ENCODE measurements around the gene VIT.

VIT gene

GRCh38 chr2:36717603-36718266 is 21.2 kb downstream of the VIT start:
- Histone ChIP-seq H3K4me1 (ENCODE audit: low read length) (no peaks in the 10 kb centered on the region), H4K20me1 (ENCODE audit: insufficient read depth, low read length) (no peaks in the 10 kb centered on the region), H3K36me3 (replicated peaks; ENCODE audit: insufficient read depth, low read length) (no peaks in the 10 kb centered on the region), H3K9me3 (replicated peaks; ENCODE audit: insufficient read depth, low read length) (no peaks in the 10 kb centered on the region), H3F3A (ENCODE audit: insufficient read depth, low read length) (no peaks in the 10 kb centered on the region), H3K79me2 (ENCODE audit: low read length) (no peaks in the 10 kb centered on the region), H3K4me3 (ENCODE audit: low read length) (no peak overlapping the region), H3K9me2 (replicated peaks; ENCODE audit: insufficient read depth, low read length) (no peaks in the 10 kb centered on the region), H3K9ac (ENCODE audit: low read length) (no peak overlapping the region), H3K27me3 (replicated peaks; ENCODE audit: insufficient read depth, low read length) (no peaks in the 10 kb centered on the region), H2AFZ (ENCODE audit: low read length) (no peak overlapping the region), H3K27ac (ENCODE audit: low read length) (no peak overlapping the region), H3K4me2 (ENCODE audit: low read depth, low read length) (no peak overlapping the region)
- no peak for DNase-seq
- TF ChIP-seq EZH2 (optimal IDR thresholded peaks at IDR 0.05; ENCODE audit: low read depth, low read length) = no peak
- TF ChIP-seq CTCF (IDR thresholded peaks at IDR 0.05; ENCODE audit: low read length) = no peak
- no peak for TF ChIP-seq EZH2phosphoT487 (IDR thresholded peaks at IDR 0.05; ENCODE audit: low read length)

GRCh38 chr2:36727550-36727949 is 31.0 kb downstream of the VIT start:
- no peaks in the 10 kb centered on the region for H3K36me3 ChIP-seq (replicated peaks; ENCODE audit: insufficient read depth, low read length)
- no peaks in the 10 kb centered on the region for H3K9me2 ChIP-seq (replicated peaks; ENCODE audit: insufficient read depth, low read length)
- H3K4me2 ChIP-seq (ENCODE audit: low read depth, low read length) = no peak overlapping the region
- no peak overlapping the region for H3K9ac ChIP-seq (ENCODE audit: low read length)
- no peaks in the 10 kb centered on the region for H3K9me3 ChIP-seq (replicated peaks; ENCODE audit: insufficient read depth, low read length)
- H3K79me2 ChIP-seq (ENCODE audit: low read length) = no peaks in the 10 kb centered on the region
- H3K4me3 ChIP-seq (ENCODE audit: low read length) = no peak overlapping the region
- no peak for TF ChIP-seq CTCF (IDR thresholded peaks at IDR 0.05; ENCODE audit: low read length)
- TF ChIP-seq EZH2 (optimal IDR thresholded peaks at IDR 0.05; ENCODE audit: low read depth, low read length) = no peak
- no peak for TF ChIP-seq EZH2phosphoT487 (IDR thresholded peaks at IDR 0.05; ENCODE audit: low read length)
- no peaks in the 10 kb centered on the region for H3K27me3 ChIP-seq (replicated peaks; ENCODE audit: insufficient read depth, low read length)
- H3F3A ChIP-seq (ENCODE audit: insufficient read depth, low read length) = no peaks in the 10 kb centered on the region
- H3K4me1 ChIP-seq (ENCODE audit: low read length) = no peaks in the 10 kb centered on the region
- H4K20me1 ChIP-seq (ENCODE audit: insufficient read depth, low read length) = no peaks in the 10 kb centered on the region
- no peak for DNase-seq
- no peak overlapping the region for H3K27ac ChIP-seq (ENCODE audit: low read length)
- no peak overlapping the region for H2AFZ ChIP-seq (ENCODE audit: low read length)

GRCh38 chr2:36729067-36729466 is 32.6 kb downstream of the VIT start:
- no peak overlapping the region for H3K4me2 ChIP-seq (ENCODE audit: low read depth, low read length)
- H4K20me1 ChIP-seq (ENCODE audit: insufficient read depth, low read length) = no peaks in the 10 kb centered on the region
- no peak overlapping the region for H3K9ac ChIP-seq (ENCODE audit: low read length)
- H3K27me3 ChIP-seq (replicated peaks; ENCODE audit: insufficient read depth, low read length) = no peaks in the 10 kb centered on the region
- no peak overlapping the region for H3K4me3 ChIP-seq (ENCODE audit: low read length)
- H3K9me3 ChIP-seq (replicated peaks; ENCODE audit: insufficient read depth, low read length) = no peaks in the 10 kb centered on the region
- no peak overlapping the region for H2AFZ ChIP-seq (ENCODE audit: low read length)
- no peak for TF ChIP-seq EZH2phosphoT487 (IDR thresholded peaks at IDR 0.05; ENCODE audit: low read length)
- no peak for TF ChIP-seq EZH2 (optimal IDR thresholded peaks at IDR 0.05; ENCODE audit: low read depth, low read length)
- TF ChIP-seq CTCF (IDR thresholded peaks at IDR 0.05; ENCODE audit: low read length) = no peak
- no peak overlapping the region for H3K27ac ChIP-seq (ENCODE audit: low read length)
- H3K9me2 ChIP-seq (replicated peaks; ENCODE audit: insufficient read depth, low read length) = no peaks in the 10 kb centered on the region
- H3K4me1 ChIP-seq (ENCODE audit: low read length) = no peaks in the 10 kb centered on the region
- H3F3A ChIP-seq (ENCODE audit: insufficient read depth, low read length) = no peaks in the 10 kb centered on the region
- no peaks in the 10 kb centered on the region for H3K36me3 ChIP-seq (replicated peaks; ENCODE audit: insufficient read depth, low read length)
- no peaks in the 10 kb centered on the region for H3K79me2 ChIP-seq (ENCODE audit: low read length)
- DNase-seq = no peak
